Measurements from ENCODE around the gene MRPS31. TPM values are rescaled to one million over a fixed set of nuclear protein-coding genes. Genes with fewer than 3 reads are reported as not detected.

The MRPS31 gene
- total RNA-seq, 1 donor from 2014 or later = 28.8 TPM

DNA sequence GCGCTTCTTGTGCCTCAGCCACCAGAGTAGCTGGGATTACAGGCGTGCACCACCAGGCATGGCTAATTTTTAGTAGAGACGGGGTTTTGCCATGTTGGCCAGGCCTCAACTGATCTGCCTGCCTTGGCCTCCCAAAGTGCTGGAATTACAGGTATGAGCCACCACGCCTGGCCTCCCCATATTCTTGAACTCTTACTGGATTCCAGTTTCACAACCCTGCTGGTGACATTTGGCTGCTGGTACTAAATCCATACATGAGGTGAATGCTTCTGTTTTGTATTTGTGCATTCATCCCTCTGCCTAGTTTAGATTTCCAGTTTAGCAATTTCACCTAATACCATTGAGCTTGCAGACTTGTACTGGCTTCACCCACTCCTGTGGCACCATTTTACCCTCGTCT, 32.3 kb upstream of the MRPS31 start:
- Mint-ChIP-seq H3K9me3 (ENCODE audit: unreplicated experiment) (no peaks in the 10 kb centered on the region), H3K36me3 (ENCODE audit: unreplicated experiment) (no peaks in the 10 kb centered on the region), H3K4me1 (ENCODE audit: low read depth, unreplicated experiment) (no peaks in the 10 kb centered on the region), H3K27me3 (ENCODE audit: unreplicated experiment) (no peaks in the 10 kb centered on the region), H3K27ac (ENCODE audit: unreplicated experiment) (no peak overlapping the region), H3K4me3 (ENCODE audit: unreplicated experiment) (no peak overlapping the region)
- DNase-seq = no peak
- no peak for TF ChIP-seq CTCF (IDR thresholded peaks at IDR 0.05; ENCODE audit: partially characterized antibody, unreplicated experiment)

DNA sequence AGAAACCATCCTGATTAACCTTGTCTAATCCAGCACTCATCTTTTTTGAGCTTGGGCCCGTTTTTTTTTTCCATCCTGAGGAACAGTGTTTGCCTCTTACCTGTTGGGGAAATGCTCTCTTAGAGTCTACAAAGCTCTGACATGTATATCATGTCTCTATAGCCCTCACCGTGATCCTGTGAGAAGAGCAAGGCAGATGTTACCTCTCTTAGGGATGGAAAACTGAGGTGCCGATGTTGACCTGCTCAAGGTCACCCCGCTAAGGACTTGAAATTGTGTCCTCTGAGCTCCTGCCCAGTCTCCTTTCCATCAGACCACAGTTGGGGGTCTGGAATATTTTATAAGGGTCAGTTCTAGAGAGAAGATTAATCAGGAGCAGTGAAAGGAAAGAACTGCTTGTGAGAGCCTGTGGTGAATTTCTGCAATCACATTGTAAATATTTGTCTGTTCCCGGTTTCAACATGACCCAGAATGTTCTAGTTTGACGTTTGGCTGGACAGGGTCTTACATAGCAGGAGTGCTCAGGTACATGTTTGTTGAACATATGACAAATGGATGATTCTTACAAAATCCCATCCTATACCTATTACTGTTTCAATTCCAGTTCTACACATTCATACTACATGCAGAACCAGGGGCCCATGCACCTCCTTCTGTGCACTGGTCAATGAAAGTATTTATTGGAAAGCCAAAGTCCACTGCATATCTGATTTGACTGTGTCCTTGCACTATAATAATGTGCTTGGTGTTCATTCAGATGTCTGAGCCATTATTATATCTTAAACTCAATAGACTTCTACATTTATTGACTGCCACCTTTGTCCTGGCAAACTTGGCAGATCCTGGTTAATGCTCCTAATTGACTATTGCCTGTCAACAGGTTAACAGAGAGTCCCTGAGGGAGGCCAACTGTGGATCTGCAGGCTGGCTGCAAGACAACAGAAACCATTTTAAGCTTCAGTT, 30.5 kb upstream of the MRPS31 start:
- Mint-ChIP-seq H3K4me1 (ENCODE audit: low read depth, unreplicated experiment) (no peaks in the 10 kb centered on the region), H3K36me3 (ENCODE audit: unreplicated experiment) (no peaks in the 10 kb centered on the region), H3K27ac (ENCODE audit: unreplicated experiment) (no peak overlapping the region), H3K27me3 (ENCODE audit: unreplicated experiment) (no peaks in the 10 kb centered on the region), H3K9me3 (ENCODE audit: unreplicated experiment) (no peaks in the 10 kb centered on the region), H3K4me3 (ENCODE audit: unreplicated experiment) (no peak overlapping the region)
- TF ChIP-seq CTCF (IDR thresholded peaks at IDR 0.05; ENCODE audit: partially characterized antibody, unreplicated experiment) = no peak
- DNase-seq = no peak

DNA sequence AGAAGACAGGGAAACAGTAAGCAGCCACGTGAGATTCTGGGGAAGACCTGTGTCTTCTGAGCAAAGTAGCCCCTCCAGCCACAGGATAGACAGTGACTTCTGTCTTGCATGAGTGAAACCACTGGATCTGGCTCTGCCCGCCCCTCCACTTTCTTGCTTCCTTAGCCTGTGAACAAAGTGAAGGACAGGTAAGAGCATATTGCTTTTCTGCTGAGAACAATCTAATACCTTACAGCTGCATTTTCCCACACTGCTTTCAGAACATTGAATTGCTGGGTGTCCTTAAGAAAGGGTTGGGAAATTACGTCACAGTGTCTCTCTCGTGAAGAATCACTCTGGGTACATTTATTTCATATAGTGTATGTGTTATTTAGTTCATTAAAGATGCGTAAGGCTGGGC, 29.6 kb upstream of the MRPS31 start:
- H3K9me3 Mint-ChIP-seq (ENCODE audit: unreplicated experiment) = no peaks in the 10 kb centered on the region
- H3K36me3 Mint-ChIP-seq (ENCODE audit: unreplicated experiment) = no peaks in the 10 kb centered on the region
- no peak overlapping the region for H3K27ac Mint-ChIP-seq (ENCODE audit: unreplicated experiment)
- H3K4me3 Mint-ChIP-seq (ENCODE audit: unreplicated experiment) = no peak overlapping the region
- no peak for TF ChIP-seq CTCF (IDR thresholded peaks at IDR 0.05; ENCODE audit: partially characterized antibody, unreplicated experiment)
- no peak for DNase-seq
- H3K4me1 Mint-ChIP-seq (ENCODE audit: low read depth, unreplicated experiment) = no peaks in the 10 kb centered on the region
- no peaks in the 10 kb centered on the region for H3K27me3 Mint-ChIP-seq (ENCODE audit: unreplicated experiment)

DNA sequence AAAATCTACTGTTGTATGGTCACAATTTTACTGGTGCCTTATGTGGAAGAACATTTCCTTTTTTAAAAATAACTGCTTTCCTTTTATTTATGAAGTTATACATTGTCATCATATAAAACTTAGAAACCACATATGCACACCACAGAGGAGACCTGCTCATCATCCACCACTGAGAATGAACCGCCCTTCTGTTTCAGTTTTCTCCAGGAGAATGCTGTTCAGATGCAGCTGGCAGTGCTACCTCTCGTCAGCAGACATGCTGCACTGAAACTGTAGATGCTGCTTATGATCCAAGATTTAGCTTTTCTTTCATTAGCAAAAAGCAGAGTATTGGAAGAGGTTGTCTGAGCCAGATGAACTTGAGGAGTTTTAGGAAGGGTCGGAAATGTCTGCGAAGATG, 28.5 kb upstream of the MRPS31 start:
- Mint-ChIP-seq H3K36me3 (ENCODE audit: unreplicated experiment) (no peaks in the 10 kb centered on the region), H3K4me3 (ENCODE audit: unreplicated experiment) (no peak overlapping the region)

More for the DNA sequence above, 28.5 kb upstream of the MRPS31 start:
- no peak for TF ChIP-seq CTCF (IDR thresholded peaks at IDR 0.05; ENCODE audit: partially characterized antibody, unreplicated experiment)
- Mint-ChIP-seq H3K9me3 (ENCODE audit: unreplicated experiment) (no peaks in the 10 kb centered on the region), H3K27me3 (ENCODE audit: unreplicated experiment) (no peaks in the 10 kb centered on the region), H3K4me1 (ENCODE audit: low read depth, unreplicated experiment) (no peaks in the 10 kb centered on the region), H3K27ac (ENCODE audit: unreplicated experiment) (no peak overlapping the region)
- no peak for DNase-seq

Measured in glutamatergic neuron (in vitro differentiated cells).